Hepatocyte (in vitro differentiated cells): ENCODE measurements around the gene UROC1.

Experiments
- CTCF ChIP-seq: fragments of 200-600 bp; sonication (generic); IDR thresholded peaks from 2 replicates; pipeline ENCODE4 v1.5.1; 2016; ENCODE audit warnings: antibody characterized with exemption, mild to moderate bottlenecking; ENCODE audit not compliant: poor library complexity
- EZH2 ChIP-seq: fragments of 200-600 bp; sonication (generic); IDR thresholded peaks from 2 replicates; pipeline ENCODE4 v1.6.1; 2016; ENCODE audit warnings: antibody characterized with exemption, mild to moderate bottlenecking, borderline replicate concordance
- EZH2phosphoT487 ChIP-seq: fragments of 200-600 bp; sonication (generic); IDR thresholded peaks from one replicate; pipeline ENCODE4 v1.6.1; 2018; ENCODE audit warnings: antibody characterized with exemption, mild to moderate bottlenecking, low read depth, moderate library complexity; ENCODE audit not compliant: unreplicated experiment, severe bottlenecking

GRCh38 chr3:126540342-126540849 lies 22.8 kb upstream of the UROC1 start:
- TF ChIP-seq EZH2phosphoT487 (no peak), CTCF (no peak), EZH2 (no peak)
